HepG2 (cell line): ENCODE data around the gene CMTM8.

Experiments
- CTCF ChIP-seq: sonication (generic); formaldehyde crosslinking; IDR thresholded peaks from 2 replicates; pipeline ENCODE4 v1.5.0; 2020; ENCODE audit warnings: mild to moderate bottlenecking, missing genetic modification reagents, moderate library complexity
- KDM1A ChIP-seq: IDR thresholded peaks from 2 replicates; pipeline ENCODE4 v1.6.1; 2016; ENCODE audit warnings: missing compliant biosample characterization
- MAFK ChIP-seq, 2 experiments: IDR thresholded peaks in 1 of 2; conservative IDR thresholded peaks in 1 of 2; 2 replicates each; pipeline ENCODE4 v1.6.1; 2011; ENCODE audit warnings: improper control_type of control experiment in 2 of 2, low read length in 2 of 2
- MXI1 ChIP-seq: IDR thresholded peaks from 3 replicates; pipeline ENCODE4 v1.6.1; 2012; ENCODE audit warnings: low read depth, low read length, inconsistent platforms, borderline replicate concordance
- POLR2A ChIP-seq, 2 experiments: IDR thresholded peaks; 2 replicates each; pipeline ENCODE4 v1.6.1; 2011; ENCODE audit warnings: low read depth in 2 of 2, low read length in 2 of 2, mild to moderate bottlenecking in 1 of 2, moderate library complexity in 1 of 2; ENCODE audit not compliant: insufficient read depth in 1 of 2
- SALL1 ChIP-seq: sonication (generic); formaldehyde crosslinking; IDR thresholded peaks from 2 replicates; pipeline ENCODE4 v1.8.0; 2022; ENCODE audit warnings: mild to moderate bottlenecking, missing genetic modification reagents
- WIZ ChIP-seq: sonication (generic); formaldehyde crosslinking; IDR thresholded peaks from 2 replicates; pipeline ENCODE4 v1.5.1; 2020; ENCODE audit warnings: mild to moderate bottlenecking, missing genetic modification reagents
- ZBTB40 ChIP-seq, 2 experiments: fragments of 450-650 bp in 1 of 2; sonication (generic) in 1 of 2; formaldehyde crosslinking in 1 of 2; IDR thresholded peaks; 2 replicates each; pipeline versions ENCODE4 v1.6.1 to v1.8.0; 2016 to 2022; ENCODE audit warnings: antibody characterized with exemption in 1 of 2, mild to moderate bottlenecking in 1 of 2, missing genetic modification reagents in 1 of 2
- ZNF674 ChIP-seq: sonication (generic); formaldehyde crosslinking; IDR thresholded peaks from 2 replicates; pipeline ENCODE4 v1.5.0; 2020; ENCODE audit warnings: low read depth, mild to moderate bottlenecking, missing genetic modification reagents
- ZNF780A ChIP-seq: sonication (generic); formaldehyde crosslinking; IDR thresholded peaks from 2 replicates; pipeline ENCODE4 v1.8.0; 2022; ENCODE audit warnings: mild to moderate bottlenecking, missing genetic modification reagents, moderate library complexity
- TF ChIP-seq, protein P1 (sequence below): sonication (generic); formaldehyde crosslinking; IDR thresholded peaks from 2 replicates; pipeline ENCODE4 v1.4.0; 2020; ENCODE audit warnings: missing genetic modification reagents

- no peak for TF ChIP-seq ZBTB40 (IDR thresholded peaks at IDR 0.05)
- no peak for TF ChIP-seq ZBTB40 (CRISPR knock-in tag; IDR thresholded peaks at IDR 0.05)
- TF ChIP-seq, protein P1, sequence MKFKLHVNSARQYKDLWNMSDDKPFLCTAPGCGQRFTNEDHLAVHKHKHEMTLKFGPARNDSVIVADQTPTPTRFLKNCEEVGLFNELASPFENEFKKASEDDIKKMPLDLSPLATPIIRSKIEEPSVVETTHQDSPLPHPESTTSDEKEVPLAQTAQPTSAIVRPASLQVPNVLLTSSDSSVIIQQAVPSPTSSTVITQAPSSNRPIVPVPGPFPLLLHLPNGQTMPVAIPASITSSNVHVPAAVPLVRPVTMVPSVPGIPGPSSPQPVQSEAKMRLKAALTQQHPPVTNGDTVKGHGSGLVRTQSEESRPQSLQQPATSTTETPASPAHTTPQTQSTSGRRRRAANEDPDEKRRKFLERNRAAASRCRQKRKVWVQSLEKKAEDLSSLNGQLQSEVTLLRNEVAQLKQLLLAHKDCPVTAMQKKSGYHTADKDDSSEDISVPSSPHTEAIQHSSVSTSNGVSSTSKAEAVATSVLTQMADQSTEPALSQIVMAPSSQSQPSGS (CRISPR knock-in tag), result no peak
- no peak for TF ChIP-seq WIZ (CRISPR knock-in tag)
- no peak for TF ChIP-seq POLR2A (IDR thresholded peaks at IDR 0.05; ENCODE audit: insufficient read depth in 1 of 2, low read depth in 2 of 2, low read length in 2 of 2)
- TF ChIP-seq ZNF674 (CRISPR knock-in tag), result no peak
- no peak for TF ChIP-seq ZNF780A (CRISPR knock-in tag)
- TF ChIP-seq KDM1A (CRISPR knock-in tag), result no peak
- no peak for TF ChIP-seq SALL1 (CRISPR knock-in tag)
- no peak for TF ChIP-seq MAFK (conservative IDR thresholded peaks at IDR 0.05 in 1 of 2, IDR thresholded peaks at IDR 0.05 in 1 of 2; ENCODE audit: low read length in 2 of 2)
- TF ChIP-seq CTCF (CRISPR knock-in tag), result no peak
- no peak for TF ChIP-seq MXI1
These were observed 14.4 kb upstream of the CMTM8 start for GRCh38 chr3:32224016-32224516.
